Stimulated activated naive CD4-positive, alpha-beta T cell treated with Interleukin-2 at 50 U/mL for 16 hours (primary cell): ENCODE data around the gene PCBP4.

Source experiments
- DNase-seq: peaks from one replicate; lab custom pipeline; 2025; lab: John Stamatoyannopoulos, UW

The PCBP4 gene

GRCh38 chr3:51971350-51971749, 4.1 kb upstream of the PCBP4 start:
- DNase-seq, result no peak

GRCh38 chr3:51970606-51971300, 3.5 kb upstream of the PCBP4 start:
- no peak for DNase-seq

GRCh38 chr3:51969841-51970240, 2.6 kb upstream of the PCBP4 start:
- no peak for DNase-seq

GRCh38 chr3:51968883-51969678, 1.8 kb upstream of the PCBP4 start:
- no peak for DNase-seq

- DNase-seq, result no peak
Measured at GRCh38 chr3:51968170-51968775, 1.0 kb upstream of the PCBP4 start.

GRCh38 chr3:51966922-51967383, 301 bp downstream of the PCBP4 start:
- DNase-seq, result no peak

GRCh38 chr3:51966486-51966885, 768 bp downstream of the PCBP4 start:
- no peak for DNase-seq

GRCh38 chr3:51966016-51966415, 1.2 kb downstream of the PCBP4 start:
- DNase-seq, result no peak

GRCh38 chr3:51964521-51964920, 2.7 kb downstream of the PCBP4 start:
- no peak for DNase-seq

- no peak for DNase-seq
Measured at GRCh38 chr3:51963951-51964451, 3.3 kb downstream of the PCBP4 start.

- no peak for DNase-seq
Measured at GRCh38 chr3:51962854-51963530, 4.3 kb downstream of the PCBP4 start.

GRCh38 chr3:51961602-51962569, 5.4 kb downstream of the PCBP4 start:
- DNase-seq, result no peak

- no peak for DNase-seq
Measured at GRCh38 chr3:51961011-51961410, 6.2 kb downstream of the PCBP4 start.

- DNase-seq, result no peak
Measured at GRCh38 chr3:51960386-51960785, 6.9 kb downstream of the PCBP4 start.

GRCh38 chr3:51959651-51960050, 7.6 kb downstream of the PCBP4 start:
- no peak for DNase-seq

GRCh38 chr3:51958603-51959521, 8.4 kb downstream of the PCBP4 start:
- no peak for DNase-seq

- no peak for DNase-seq
Measured at GRCh38 chr3:51957520-51958205, 9.6 kb downstream of the PCBP4 start.

GRCh38 chr3:51955893-51956770, 11.1 kb downstream of the PCBP4 start:
- no peak for DNase-seq
